Measurements from ENCODE around the gene ARIH2.
A peak's percentile ranks its signal among the peaks of the same experiment; 100 is the strongest.
"Not testable (repeated sequence)": the region's sequence is repeated elsewhere in the genome, so short reads cannot be mapped to it uniquely, and the experiment has no call there.

Gene ARIH2

DNA sequence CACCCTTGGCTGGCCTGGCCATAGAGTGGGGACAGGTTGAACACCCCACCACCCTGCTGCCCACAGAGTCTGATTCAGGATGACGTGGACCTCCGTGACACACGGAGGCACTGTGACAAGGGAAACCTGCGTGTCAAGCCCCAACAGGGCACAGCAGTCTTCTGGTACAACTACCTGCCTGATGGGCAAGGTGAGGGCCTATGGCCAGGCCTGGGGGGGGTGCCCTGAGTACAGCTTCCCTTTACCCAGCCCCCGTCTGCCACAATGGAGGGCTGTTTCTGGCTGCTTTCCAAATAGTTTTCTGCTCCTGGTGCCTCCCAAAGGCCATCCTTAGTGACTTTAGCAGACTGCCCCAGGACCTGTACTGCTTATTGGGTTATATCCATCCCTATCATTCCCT lies 87.4 kb downstream of the ARIH2 start:
- no peak for DNase-seq

DNA sequence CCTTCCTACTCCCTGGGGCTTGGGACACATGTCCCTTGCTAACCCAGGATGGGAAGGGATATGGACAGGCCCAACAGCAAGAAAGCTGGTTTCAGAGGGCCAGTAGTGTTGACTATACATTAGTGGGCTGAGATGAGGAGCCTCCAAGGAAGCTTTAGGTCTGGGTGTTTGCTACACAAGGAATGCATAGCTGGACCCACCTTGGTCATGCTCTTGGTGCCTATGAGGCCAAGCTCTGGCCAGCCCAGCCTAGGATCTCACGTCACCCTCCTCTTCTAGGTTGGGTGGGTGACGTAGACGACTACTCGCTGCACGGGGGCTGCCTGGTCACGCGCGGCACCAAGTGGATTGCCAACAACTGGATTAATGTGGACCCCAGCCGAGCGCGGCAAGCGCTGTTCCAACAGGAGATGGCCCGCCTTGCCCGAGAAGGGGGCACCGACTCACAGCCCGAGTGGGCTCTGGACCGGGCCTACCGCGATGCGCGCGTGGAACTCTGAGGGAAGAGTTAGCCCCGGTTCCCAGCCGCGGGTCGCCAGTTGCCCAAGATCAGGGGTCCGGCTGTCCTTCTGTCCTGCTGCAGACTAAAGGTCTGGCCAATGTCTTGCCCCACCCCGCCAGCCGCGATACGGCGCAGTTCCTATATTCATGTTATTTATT lies 87.9 kb downstream of the ARIH2 start:
- DNase-seq, result no peak

DNA sequence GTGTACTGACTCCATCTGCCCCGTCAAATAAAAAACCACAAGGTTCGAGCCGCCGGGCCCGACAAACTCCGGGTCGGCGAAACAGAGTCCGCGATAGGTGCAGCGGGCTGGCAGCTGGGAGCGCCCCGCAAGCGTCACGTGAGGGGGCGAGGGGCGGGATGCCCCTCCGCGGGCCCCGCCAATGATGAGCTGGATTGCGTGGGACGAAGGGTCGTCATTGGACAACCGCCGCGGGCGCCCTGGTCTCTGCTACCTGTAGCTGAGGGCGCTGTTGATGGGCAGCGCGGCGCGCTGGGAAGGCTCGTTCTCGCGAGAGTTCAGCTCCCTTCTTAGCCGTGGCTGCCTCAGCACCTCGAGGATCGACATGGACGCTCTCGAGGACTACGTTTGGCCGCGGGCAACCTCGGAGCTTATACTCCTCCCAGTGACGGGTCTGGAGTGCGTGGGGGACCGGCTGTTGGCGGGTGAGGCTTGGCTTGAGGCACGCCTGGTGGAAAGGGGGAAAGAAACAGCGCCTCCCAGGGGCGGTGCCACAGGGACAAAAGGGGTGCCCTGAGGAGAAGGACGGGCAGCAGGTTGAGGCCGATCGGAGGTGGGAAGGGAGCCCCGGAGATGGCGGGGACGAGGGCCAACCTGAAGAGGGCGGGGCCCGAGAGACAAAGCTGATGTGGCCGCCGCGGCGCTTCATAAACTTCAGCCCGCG lies 88.6 kb downstream of the ARIH2 start, which contains the start of gene WDR6:
Gene WDR6, plus strand, starts transcription at position 324 of the 703 bp plus-strand sequence. Its CDS starts 41 bp downstream, at position 365.
- DNase-seq, result peak; percentile 96

DNA sequence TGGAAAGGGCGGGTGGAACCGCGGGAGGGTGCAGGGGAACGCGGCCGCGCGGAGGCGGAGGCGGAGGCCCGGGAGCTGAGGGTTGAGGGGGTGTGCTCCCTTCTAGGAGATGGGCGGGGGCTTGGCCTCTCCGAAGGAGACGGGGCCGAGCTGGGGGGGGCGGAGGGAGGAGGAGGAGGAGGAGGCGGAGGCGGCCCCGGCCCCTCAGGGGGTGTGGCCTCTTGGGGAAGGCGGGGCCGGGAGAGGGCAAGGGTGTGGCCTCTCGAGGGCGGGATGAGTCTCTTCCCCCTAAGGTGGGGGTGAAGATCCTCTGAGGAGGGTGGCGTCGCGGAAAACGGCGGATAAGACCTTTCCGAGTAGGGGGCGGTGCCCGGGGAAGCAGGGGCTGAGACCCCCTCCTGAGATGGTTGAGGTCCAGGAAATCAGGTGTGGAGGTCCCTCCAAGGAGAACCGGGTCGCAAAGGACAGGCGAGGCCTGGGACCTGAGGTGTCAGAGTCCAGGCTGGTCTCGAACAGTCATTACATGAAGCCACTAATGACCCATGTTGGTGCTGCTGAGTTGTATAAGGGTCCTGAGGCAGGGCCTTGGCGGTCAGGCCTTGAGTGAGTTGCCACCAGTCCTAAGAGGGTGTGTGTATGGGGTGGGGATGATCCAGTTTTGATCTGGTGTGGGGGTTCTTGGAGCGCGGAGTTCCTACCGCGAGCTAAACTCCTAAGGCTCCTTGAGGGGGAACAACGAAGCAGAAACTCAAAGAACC lies 89.3 kb downstream of the ARIH2 start:
- DNase-seq, result peak; percentile 37

DNA sequence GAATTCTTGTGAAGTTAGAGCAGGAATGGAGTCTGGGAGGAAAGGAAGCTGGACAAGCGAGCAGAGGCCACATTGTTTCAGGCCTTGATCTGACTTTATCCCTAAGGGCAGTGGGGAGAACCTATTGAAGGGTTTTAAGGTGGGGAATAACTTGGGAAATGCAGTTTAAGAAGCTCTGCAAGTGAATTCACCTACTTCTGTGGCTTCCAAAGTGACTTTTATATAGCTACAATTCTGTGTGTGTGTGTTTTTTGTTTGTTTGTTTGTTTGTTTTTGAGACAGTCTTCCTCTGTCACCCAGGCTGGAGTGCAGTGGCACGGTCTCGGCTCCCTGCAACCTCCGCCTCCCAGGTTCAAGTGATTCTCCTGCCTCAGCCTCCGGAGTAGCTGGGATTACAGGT lies 90.0 kb downstream of the ARIH2 start:
- DNase-seq, result not testable (repeated sequence)

DNA sequence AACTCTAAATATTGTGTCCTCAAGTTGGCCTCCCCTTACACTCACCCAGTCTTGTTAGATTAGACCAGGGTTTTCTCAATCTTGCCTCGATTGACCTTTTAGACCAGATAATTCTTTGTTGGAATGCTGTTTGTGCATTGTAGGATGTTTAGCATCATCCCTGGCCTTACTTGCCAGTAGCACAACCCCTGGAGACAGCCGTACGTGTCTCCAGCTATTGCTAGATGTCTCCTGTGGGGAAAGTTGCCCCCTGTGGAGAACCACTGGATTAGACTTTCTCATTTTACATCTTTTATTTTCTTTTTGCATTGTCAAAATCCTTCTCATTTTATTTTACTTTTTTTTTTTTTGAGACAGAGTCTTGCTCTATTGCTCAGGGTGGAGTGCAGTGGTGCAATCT lies 90.8 kb downstream of the ARIH2 start:
- DNase-seq, result no peak

DNA sequence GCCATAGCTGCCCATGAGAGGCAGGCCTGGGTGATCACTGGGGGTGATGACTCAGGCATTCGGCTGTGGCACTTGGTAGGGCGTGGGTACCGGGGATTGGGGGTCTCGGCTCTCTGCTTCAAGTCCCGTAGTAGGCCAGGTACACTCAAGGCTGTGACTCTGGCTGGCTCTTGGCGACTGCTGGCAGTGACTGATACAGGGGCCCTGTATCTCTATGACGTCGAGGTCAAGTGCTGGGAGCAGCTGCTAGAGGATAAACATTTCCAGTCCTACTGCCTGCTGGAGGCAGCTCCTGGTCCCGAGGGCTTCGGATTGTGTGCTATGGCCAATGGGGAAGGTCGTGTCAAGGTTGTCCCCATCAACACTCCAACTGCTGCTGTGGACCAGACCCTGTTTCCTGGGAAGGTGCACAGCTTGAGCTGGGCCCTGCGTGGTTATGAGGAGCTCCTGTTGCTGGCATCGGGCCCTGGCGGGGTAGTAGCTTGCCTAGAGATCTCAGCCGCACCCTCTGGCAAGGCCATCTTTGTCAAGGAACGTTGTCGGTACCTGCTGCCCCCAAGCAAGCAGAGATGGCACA lies 93.9 kb downstream of the ARIH2 start:
- no peak for DNase-seq

DNA sequence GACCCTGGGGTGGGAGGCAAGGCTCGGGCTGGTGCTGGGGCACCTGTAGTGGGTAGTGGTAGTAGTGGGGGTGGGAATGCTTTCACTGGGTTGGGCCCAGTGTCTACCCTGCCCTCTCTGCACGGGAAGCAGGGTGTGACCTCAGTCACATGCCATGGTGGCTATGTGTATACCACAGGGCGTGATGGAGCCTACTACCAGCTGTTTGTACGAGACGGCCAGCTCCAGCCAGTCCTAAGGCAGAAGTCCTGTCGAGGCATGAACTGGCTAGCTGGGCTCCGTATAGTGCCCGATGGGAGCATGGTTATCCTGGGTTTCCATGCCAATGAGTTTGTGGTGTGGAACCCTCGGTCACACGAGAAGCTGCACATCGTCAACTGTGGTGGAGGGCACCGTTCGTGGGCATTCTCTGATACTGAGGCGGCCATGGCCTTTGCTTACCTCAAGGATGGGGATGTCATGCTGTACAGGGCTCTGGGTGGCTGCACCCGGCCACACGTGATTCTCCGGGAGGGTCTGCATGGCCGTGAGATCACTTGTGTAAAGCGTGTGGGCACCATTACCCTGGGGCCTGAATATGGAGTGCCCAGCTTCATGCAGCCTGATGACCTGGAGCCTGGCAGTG lies 94.6 kb downstream of the ARIH2 start:
- no peak for DNase-seq

DNA sequence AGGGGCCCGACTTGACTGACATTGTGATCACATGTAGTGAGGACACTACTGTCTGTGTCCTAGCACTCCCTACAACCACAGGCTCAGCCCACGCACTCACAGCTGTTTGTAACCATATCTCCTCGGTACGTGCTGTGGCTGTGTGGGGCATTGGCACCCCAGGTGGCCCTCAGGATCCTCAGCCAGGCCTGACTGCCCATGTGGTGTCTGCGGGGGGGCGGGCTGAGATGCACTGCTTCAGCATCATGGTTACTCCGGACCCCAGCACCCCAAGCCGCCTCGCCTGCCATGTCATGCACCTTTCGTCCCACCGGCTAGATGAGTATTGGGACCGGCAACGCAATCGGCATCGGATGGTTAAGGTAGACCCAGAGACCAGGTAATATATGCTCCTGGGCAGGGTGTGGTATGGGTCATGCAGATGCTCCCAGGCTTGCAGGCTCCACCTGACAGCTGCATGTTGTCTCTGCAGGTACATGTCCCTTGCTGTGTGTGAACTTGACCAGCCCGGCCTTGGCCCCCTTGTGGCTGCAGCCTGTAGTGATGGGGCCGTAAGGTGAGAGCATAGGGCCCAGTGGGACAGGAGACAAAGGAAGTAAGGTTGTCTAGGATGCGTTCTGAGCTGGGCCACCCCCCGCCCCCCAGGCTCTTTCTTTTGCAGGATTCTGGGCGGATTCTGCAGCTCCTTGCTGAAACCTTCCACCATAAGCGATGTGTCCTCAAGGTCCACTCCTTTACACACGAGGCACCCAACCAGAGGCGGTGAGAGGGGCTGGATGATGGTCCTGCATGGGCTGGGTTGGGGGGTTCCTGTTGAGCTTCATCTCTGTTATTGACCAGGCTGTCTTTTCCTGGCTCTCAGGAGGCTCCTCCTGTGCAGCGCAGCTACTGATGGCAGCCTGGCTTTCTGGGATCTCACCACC lies 95.4 kb downstream of the ARIH2 start:
- DNase-seq, result no peak

DNA sequence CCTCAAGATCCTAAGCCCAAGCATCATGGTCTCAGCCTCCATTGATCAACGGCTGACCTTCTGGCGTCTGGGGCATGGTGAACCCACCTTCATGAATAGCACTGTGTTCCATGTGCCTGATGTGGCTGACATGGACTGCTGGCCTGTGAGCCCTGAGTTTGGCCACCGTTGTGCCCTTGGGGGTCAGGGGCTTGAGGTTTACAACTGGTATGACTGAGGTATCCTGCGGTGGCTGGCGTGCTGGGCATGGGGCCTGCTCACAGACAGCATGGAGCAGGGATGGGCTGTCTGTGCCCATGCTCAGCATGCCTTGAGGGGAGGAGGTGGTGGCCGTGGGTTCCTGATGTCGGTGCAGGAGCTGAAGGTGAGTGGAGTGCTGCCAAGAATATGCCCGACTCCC lies 96.4 kb downstream of the ARIH2 start:
- no peak for DNase-seq

DNA sequence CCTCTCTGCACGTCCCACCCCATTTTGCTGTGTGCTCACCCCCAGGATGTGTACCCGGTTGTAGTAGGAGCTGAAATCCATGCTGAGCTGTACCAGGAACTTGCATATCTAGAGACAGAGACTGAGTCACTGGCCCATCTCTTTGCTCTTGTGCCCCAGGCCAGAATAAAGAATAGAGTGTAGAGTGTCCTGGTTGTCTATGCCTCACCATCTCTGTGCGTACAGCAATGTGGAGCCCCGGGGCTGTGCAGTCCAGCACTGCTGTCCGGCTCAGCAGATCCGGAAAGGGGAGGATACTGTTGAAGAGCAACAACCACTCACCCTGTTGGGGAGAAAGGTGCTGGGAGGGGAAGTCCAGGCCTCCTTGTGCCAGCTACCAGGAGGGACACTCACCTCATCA lies 97.1 kb downstream of the ARIH2 start:
- no peak for DNase-seq

DNA sequence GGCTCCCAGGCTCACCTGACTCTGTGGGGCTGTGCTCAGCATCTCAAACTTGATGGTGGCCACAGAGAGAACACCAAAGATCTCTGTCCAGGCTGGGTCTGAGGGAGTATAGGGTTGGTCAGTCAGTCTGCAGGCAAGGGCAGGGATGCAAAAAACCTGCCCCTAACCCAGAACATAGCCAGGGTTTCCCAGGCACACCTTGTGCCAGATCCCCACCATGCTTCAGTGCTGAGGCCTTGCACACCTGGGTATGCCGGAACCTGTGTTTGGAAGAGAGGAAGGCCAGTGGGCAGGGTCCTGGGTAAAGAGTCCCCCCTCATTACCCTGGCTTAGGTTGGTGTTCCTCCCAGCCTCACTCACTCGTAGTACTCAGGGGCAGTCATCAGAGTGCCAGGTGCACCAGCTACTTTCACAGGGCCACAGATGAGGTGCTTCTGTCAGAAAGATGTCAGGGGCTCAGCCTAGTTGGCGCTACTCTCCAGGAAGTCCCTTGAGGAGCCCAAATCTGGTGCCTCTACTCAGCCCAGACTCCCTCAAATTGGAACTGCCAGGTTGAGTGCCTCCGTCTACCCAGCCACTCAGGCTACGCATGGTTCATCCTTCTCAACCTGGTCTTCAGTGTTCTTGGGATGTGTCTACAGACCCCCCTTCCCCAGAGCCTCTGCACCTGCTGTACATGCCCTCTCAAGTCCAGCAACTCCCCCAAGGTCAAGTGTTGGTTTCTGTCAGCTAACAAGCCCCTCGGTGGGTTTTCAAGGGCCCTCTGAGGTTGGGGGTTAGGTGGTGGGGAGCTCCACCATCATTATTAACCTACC lies 98.0 kb downstream of the ARIH2 start:
- no peak for DNase-seq

DNA sequence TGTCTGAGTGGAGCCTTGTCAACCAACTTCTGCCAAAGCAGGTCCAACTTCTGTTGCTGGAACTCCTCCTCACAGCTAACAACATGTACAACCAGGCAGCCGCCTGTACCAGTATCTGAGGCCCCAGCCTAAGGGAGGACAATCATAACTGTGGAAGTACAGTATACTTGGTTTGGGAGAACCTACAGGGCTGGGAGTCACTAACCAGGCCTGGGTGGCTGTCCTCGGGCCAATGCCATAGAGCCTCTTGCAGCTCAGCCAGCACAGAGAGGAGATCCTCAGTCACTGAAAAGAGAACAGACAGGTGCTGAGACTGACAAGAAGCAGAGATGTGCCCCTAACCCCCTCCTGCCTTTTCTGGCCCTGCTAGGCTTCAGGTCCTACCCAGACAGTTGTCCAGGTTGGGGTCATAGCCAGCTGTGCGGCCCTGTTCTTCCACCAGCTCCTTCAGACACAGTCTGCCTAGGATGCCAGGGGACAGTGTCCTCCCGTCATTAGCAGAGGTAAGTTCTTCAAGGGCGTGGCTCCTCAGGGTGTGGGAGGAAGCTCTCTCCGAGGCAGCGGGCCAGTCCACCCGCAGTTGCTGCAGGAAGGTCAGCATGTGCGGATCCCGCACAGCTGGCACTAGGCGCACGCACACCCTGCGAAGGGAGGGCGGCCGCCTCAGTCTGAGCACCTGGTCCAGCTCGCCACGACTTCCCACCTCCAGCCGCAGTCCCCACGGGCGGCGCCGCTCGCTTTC lies 98.8 kb downstream of the ARIH2 start:
- no peak for DNase-seq

DNA sequence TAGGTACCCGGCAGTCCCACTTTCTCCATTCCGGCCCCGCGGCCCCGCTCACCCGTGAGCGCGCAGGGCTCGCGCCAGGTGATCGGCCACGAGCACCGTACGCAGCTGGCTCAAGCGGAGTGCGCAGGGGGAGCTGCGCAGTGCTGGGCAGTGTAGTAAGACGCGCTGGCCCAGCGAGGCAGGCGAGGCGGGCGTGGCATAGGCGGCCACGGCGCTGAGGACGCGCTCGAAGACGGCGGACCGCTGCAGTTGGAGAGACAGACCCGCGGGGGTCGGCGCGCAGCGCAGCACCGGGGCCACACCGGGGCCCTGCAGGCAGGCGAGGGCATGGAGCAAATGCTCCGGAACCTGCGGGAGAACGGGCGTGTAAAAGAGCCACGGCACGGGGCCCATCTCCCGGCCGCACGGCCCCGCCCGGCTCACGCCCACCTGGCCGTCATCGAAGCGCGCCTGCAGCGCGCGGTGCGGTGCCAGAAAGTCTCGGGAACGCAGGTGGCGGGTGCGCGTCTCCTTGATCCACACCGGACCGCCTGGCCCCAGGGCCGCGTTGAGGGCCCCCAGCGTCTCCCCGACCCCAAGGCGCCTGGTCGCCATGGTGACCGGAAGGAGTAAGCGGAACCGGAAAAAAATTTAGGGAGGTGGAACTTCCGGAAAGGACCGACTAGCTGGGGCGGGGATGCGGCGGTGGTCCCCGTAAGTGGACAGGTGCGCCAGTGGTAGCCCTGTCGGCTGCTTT lies 99.5 kb downstream of the ARIH2 start, which contains the start of gene DALRD3:
Gene DALRD3, minus strand, starts transcription at position 610 of the 736 bp plus-strand sequence. Its CDS starts 16 bp downstream, at position 594.
- DNase-seq, result peak; percentile 58

DNA sequence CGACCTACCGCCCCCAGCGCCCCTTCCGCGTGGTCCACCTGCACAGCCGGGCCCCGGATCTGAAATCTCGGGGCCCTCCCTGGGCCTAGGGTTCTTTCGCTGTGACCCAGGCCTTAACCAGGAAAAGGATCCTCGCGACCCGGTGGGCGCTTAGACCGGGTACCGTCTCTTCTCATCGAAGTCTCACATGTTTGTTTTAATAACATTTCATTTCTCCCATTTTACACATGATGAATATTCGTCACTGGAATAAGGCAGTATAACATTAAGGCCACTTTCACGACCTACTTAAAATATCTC lies 100.0 kb downstream of the ARIH2 start:
- peak; percentile 58 for DNase-seq

DNA sequence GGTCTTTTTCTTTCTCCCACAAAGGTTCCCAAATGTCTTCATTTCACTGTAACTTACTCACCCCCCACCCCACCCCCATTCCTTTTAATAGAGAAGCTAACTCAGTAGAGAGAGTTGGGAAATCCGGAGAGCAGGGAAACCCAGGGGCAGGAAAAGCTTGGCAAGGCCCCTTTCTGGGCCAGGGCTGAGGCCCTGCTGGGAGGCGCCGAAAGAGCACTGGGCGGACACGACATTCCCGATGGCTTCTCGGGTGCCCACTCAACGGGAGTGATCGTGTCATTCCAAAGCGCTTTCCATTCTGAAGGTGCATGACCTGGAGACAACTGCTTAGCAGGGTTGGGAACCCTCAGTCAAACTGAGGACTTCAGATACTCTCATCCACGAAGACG lies 101.3 kb downstream of the ARIH2 start:
- no peak for DNase-seq

DNA sequence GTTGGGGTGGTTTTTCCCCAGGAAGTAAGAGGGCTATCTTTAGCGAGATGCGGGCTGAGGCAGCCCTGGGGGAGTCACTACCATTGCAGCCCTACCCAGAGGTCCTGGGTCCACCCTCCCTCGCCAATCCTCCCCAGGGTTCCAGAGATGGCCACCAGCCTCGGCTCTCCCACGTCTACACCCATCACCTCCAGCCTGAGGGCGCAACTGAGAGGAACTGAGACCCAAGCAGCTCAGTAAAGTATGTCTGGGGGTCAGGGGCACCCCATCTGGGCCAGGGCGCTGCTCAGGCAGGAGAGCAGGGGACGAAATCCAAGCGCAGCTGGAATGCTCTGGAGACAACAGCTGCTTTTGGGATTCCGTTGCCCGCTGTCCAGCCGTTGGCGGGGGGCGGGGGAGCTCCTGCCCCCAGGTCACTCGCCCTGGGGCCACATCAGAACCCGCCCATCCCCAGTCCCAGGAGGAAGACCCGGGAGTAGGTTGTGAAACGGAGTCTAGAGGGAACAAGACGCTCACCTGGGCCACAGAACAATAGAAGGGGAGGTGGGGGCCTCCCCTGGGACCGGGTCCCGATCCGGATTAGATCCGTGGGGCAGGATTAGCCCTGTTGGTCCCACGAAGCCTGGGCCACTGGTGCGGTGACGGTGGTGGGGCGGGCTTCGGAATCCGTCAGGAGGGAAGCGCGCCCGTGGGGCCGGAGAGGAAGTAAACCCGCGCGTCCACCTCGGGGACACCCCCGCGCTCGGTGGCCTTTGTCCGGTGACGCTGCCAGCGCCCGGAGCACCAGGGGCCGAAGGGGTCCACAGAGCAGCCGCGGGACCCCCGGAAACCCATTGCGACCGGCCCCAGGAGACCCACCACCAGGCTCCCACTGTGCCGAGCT lies 101.9 kb downstream of the ARIH2 start:
- DNase-seq, result no peak

DNA sequence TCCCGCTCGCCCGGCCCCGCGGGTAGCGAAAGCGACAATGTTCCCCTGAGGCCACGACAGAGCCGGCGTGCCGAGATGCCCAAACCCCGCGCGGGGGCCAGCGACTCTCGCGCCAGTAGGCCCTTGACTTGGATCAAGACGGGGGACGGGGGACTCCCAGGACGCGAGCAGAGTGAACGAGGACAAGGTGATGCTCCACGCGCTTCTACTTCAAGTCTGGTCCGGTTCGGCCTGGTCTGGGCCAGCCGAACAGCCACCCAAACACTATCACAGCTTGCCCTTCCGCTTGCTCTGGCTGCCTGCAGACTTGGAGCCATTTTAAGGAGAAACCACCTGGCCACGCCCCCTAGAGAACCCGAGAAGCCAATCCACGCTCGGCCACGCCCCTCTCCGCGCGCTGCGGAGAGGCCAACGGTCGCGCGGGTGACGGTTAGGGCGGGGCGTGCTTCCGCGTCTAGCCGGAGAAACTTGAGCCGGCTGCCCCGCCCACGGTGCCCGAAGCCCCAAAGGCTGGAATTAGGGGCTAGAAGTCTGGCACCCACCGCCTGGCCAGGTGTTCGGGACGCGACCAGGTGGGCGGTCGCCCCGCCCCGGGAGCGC lies 102.7 kb downstream of the ARIH2 start:
- DNase-seq, result peak; percentile 98
